T-helper 1 cell treated with Interleukin-12 subunit alpha and Interleukin-12 subunit beta and Interleukin-4 antibody, amounts not matched to agents 30 ng/mL and 1 ng/mL, for 36 hours (primary cell): Measurements from ENCODE around the gene KLHL40. TPM values are rescaled to one million over a fixed set of nuclear protein-coding genes. Genes with fewer than 3 reads are reported as not detected.

Source experiments
- intact Hi-C: fragments of 100-400 bp; cut with micrococcal nuclease; formaldehyde crosslinking; loops from one replicate; pipeline ENCODE4 v1.15.1; 2024
- total RNA-seq: library from RNA; stranded (reverse); gene quantifications from 2 replicates; pipeline ENCODE4 v1.2.3, GENCODE V29; 2022

Gene KLHL40
- total RNA-seq, 1 donor from 2014 or later, result not detected

DNA sequence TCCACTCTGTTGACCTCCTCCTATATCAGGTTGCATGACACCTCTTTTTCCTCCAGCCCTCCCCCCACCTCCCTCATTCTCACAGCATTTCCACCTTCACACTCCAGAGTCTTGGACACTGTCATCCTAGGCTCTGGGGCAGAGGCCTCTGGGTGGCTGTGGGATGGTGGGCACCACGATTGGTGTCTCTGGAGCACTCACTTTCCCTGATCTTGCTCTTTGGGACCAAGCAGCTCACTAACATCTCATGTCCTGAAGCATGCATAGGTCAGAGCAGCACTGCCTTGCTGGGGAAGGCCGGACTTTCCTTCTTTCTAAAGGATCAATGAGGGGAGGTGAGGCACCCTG lies 16.9 kb upstream of the KLHL40 start:
- intact Hi-C loops, result no loop called here

DNA sequence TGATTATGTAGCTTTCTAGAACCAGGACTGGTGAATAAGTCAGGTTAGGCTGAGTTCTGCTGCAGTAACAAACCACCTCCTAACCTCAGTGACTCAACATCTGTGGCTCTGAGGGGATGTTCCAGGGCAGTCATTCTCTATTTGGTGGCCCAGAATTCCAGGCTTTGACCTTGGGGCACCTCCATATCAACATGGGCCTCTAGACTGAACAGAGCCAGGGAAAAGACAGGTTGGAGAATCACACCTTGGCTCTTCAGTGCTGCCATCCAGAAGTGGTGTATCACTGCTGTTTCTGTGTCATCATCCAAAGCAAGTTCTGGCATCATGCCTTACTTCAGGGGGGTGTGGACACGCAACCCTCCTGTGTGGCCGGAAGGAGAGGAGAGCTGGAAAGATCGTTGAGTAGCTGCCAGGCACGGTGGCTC lies 16.5 kb upstream of the KLHL40 start:
- intact Hi-C loops, result no loop called here

DNA sequence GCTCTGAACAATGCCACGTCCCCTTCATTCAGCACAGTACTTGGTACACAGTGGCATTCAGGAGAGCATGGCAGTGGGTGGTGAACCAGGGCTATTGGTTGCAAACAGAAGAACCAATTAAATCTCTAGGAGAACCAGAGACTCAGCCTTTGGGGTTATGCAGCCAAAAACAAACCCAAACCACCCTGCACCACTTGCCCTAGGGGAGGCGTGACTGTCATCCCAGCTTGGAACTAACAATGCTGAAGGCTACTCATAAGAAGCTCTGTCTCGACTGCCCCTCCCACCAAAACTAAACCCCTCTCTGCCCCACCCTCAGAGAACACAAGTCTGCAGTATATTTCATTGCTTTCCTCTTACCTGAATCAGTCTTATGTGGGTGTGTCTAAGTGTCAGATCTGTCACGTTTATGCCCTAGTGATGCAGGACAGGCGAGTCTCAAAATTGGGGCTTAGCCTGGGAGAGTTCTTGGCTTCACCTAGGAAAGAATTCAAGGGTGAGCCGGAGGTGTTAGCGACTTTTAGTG lies 15.2 kb upstream of the KLHL40 start:
- intact Hi-C loops, result no loop called here

DNA sequence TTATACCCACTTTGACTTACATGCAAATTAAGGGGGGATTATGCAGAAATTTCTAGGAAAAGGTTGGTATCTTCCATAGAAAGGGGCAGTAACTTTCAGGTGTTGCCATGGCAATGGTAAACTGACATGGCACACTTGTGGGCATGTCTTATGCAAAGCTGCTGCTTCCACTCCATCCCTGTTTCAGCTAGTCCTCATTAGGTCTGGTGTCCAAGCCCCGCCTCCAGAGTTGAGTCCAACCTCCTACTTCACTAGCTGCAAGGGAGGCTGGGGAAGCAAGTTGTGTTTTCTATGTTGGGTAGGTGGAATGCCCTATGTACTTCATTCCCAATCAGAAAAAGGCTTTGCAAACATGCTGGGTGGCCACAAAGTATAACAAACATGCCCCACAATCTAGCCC lies 14.7 kb upstream of the KLHL40 start:
- intact Hi-C loops, result no loop called here

DNA sequence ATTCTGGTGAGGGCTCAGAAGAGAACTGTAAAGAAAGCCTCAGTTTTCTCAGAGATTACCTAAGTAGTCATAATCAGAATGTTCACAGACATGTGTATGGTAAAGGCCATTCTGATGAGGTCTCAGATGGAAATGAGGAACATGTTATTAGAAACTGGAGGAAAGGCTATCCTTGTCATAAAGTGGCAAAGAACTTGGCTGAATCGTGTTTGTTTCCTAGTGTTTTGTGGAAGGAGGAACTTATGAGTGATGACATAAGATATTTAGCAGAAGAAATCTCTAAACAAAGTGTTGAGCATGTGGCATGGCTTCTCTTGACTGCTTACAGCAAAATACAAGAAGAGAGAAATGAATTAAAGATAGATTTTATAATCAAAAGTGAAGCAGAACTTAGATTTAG lies 12.8 kb upstream of the KLHL40 start:
- intact Hi-C loops, result no loop called here

DNA sequence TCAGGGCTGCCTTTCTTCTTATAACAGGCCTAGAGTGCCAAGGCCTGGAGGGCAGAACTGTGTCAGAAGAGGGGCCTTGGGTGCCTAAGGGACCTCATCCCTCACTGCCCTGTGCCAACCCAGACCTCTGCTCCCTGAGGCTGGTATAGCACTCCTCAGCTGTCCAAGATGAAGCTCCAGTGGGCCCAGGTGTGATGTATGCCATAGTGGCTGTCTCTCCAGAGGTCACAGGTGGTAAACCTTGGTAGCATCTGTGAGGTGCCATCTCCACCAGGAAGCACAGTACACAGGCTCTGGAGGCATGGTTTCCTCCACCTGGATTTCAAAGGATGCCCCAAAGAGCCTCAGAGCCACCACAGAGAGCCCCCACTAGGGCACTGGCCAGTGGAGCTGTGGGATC lies 12.3 kb upstream of the KLHL40 start:
- intact Hi-C loops, result no loop called here

DNA sequence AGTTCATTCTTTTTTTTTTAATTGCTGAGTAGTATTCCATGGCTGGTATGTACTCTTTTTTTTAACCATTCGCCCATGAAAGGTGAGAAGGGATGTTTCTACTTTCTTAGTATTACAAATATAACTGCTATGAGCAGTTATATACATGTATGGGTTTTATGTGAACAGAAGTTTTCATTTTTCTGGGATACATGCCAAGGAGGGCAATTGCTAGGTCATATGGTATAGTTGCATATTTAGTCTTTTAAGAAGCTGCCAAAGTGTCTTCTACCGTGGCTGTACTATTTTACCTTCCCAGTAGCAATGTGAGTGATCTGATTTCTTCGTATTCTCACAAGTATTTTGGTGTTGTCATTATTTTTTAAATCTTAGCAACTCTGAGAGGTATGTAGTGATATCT lies 11.2 kb upstream of the KLHL40 start:
- intact Hi-C loops, result no loop called here

DNA sequence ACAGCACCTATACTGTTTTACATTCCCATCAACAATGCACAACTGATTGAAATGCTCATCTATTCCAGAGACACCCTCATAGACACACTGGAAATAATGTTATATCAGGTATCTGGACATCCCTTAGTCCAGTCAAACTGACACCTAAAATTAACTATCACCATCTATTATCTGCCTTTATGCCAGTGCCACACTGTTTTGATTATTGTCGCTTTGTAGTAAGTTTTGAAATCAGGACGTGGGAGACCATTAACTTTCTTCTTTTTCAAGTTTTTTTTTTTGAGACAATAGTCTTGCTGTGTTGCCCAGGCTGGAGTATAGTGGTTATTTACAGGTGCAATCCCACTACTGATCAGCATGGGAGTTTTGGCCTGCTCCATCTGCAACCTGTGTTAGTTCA lies 9.4 kb upstream of the KLHL40 start:
- intact Hi-C loops, result no loop called here

DNA sequence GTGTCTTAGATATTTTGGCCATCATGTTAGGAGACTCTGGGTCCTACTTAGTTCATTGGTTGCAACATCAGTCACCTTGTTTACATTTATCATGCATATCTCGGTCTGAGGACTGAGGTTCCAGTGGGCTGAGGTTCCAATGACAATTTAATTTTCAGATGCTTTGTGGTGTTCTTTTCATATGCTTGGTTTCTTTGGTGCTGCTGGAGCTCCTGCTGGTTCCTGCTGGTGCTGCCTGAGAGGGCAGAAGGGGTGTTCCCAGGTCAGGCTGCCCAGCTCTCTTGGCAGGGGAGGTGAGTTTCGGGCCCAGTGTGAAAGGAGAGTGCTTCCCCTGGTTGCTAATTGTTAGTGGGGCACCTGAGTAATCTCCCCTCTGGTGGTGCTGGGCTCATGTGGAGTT lies 6.9 kb upstream of the KLHL40 start:
- intact Hi-C loops, result no loop called here

DNA sequence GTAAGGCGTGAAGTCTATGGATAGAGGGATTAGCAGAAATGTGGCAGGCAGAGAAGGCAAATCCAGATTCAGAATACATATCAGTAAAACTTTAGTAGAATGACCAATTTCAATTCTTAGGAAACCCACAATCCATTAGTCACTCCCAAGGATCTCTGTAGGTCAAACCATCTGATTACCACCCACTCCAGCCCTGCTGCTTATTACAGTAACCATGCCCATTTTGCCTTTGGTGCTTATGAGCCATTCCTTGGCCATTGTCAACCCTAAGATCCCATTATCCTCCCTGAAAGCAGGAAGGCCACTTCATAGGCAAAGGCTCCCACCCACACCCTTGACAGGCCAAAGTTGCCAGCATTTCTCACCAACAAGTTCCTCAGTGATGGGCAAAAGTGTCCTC lies 5.1 kb upstream of the KLHL40 start:
- intact Hi-C loops, result no loop called here

DNA sequence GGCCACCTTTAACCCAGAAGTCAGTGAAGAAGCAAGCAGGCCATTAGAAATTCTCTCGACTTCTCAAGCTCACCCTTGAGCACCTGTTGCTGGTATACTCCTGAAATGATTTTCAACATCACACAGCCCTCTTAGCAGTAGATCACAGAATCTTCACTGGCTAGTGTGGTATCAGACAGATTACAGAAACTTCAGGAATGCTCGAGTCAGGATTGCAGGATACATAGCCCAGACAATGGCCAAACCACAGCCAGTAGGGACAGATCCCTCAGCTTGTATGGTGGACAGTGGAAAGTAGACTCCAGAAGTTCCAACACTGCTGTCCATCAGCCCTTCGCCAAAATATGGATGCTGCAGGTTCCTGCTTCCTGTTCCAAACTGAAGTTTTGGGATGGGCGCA lies 4.5 kb upstream of the KLHL40 start:
- intact Hi-C loops, result no loop called here

DNA sequence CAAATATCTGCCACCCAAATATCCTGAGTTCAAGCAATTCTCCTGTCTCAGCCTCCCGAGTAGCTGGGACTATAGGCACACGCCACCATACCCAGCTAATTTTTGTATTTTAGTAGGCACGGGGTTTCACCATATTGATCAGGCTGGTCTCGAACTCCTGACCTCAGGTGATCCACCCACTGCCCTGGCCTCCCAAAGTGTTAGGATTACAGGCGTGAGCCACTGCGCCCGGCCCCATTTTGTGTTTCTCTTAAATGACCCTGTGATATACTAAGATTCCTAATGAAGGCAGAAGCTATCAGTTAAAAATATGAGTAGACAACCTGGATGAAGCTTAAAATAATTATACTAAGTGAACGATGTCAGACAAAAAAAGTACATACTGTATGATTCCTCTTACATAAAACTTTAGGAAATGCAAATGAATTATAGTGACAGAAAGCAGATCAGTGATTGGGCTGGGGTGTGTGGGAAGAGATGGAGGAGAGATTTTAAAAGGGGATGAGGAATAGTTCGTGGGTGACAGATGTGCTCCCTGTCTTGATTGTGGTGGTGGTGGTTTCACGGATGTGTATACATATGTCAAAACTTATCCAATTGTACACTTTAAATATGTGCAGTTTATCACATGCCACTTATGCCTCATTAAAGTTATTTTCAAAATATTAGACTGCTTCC lies 3.8 kb upstream of the KLHL40 start:
- intact Hi-C loops, result no loop called here

DNA sequence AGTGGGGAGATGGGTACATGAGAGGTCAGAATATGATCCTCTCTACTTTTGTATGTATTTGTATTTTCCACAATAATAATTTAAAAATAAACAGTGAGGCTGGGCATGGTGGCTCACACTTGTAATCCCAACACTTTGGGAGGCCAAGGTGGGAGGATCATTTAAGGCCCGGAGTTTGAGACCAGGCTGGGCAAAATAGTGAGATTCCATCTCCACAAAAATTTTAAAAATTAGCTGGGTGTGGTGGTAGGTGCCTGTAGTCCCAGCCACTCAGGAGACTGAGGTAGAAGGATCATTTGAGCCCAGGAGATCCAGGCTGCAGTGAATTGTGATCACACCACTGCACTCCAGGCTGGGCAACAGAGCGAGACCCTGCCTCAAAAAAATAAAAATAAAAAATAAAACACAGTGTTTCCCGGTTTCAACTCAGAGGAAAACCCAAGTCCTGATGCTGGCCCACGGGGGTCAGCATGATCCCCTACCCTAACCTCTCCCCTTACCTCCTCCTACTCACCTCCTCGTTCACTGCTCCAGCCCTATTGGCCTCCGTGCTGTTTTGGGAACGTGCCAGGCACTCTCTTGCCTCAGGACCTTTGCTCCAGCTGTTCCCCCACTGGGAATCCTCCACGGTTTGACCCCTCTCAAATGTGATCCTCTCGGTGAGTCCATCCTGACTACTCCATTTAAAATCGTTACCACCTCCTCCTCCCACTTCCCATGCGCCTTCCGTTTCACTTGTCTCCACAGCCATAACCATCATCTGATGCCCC lies 2.9 kb upstream of the KLHL40 start:
- intact Hi-C loops, result no loop called here

DNA sequence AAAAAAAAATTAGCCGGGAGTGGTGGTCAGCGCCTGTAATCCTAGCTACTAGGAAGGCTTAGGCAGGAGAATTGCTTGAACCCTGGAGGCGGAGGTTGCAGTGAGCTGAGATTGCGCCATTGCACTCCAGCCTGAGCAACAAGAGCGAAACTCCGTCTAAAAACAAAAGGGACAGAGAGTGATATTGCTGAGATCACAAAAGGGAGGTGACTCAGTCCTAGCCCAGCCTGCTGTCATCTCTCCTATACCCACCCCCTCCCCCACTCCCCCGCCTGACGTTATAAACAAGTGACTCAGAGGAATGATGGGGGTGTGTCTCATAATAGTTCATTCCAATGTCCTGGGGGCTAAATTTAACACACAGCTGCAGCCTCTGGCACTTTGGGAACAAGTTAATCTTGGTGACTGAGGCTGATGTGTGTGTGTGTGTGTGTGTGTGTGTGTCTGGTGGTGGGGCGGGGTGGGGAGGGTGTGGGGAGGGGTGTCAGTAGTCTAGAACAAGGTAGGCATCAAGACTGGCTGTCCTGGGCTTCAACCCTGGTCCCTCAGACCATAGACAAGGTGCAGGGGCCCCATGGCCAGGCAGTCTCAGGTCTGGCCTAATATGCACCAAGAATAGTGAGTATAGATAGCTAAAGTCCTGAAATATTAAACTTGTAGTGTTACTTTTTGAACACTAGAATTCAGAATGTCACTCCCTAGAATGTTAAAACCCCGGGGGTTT lies 1.3 kb upstream of the KLHL40 start:
- intact Hi-C loops, result no loop called here

DNA sequence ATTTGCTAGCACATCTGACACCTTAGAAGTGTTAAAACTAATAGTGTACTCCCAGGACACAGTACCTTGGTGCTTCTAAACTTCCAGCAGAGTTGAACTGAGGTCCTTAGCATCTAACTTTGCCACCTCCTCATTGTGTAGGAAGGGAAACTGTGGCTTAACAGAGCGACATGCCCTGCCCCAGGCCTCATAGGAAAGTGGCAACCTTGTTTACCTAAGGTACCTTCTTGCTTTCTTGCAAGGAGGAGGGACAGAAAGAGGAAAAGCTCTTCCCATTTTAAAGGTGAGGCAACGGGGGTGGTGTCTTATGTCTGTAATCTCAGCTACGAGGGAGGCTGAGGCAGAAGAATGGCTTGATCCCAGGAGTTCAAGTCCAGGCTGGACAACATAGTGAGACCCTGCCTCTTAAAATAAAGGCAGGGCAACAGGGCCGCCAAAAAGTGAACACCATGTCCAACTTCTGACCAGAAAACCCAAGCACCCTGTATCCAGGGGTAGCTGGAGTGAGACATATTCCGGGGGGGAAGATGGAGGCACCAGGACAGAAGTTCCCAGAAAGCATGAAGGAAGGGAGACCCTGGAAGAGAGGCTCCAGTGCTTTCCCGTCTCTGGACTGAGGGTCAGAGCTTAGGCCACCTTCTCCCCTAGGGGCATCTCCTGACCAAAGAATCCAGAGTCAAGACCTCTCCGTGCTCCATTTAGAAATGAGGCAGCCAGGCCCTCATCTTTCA lies 540 bp upstream of the KLHL40 start:
- intact Hi-C loops, result no loop called here

DNA sequence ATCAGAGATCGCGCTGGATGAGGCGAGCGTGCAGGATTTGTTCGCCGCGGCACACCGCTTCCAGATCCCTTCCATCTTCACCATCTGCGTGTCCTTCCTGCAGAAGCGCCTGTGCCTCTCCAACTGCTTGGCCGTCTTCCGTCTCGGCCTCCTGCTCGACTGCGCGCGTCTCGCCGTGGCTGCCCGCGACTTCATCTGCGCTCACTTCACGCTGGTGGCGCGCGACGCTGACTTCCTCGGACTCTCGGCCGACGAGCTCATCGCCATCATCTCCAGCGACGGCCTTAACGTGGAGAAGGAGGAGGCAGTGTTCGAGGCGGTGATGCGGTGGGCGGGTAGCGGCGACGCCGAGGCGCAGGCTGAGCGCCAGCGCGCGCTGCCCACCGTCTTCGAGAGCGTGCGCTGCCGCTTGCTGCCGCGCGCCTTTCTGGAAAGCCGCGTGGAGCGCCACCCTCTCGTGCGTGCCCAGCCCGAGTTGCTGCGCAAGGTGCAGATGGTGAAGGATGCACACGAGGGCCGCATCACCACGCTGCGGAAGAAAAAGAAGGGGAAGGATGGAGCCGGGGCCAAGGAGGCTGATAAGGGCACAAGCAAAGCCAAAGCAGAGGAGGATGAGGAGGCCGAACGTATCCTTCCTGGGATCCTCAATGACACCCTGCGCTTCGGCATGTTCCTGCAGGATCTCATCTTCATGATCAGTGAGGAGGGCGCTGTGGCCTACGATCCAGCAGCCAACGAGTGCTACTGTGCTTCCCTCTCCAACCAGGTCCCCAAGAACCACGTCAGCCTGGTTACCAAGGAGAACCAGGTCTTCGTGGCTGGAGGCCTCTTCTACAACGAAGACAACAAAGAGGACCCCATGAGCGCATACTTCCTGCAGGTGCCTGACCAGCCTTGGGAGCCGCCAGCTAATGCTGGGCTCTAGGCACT lies 819 bp downstream of the KLHL40 start:
- intact Hi-C loops, result no loop called here

DNA sequence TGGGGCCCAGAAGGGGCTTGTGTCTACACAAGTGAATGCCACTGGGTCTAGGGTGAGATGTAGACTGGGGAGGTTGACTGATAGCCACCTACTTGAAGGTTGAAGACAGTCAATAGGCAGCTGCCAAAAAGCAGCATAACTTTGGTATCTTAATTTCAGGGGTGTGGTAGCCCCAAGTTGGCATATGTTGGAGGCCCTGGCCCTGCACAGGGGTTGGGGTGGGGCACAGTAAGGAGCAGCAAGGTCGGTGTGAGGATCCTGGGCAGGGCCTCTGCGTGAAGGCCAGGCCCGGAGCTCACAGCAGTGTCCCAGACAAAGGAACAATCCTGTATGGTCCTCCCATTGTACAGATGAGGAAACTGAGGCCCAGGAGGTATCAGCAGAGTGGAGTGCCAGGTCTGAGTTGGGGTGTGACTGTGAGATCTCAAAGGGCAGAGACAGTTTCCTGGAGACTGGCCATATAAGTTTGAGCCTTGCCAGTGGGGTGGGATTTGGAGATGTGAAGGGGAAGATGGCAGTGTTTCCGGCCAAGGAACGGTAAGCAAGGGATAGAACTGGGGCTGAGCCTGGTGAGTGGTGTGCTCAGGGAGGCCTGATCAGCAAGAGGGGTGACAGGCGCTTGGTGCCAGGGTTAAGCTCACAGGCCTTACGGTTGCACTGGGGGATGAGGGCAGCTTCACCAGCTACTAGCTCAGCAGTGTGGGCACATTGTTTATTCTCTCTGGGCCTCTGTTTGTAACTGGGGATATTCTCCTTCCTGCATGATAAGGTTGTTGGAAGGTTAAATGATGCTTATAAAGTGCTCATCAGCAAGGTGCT lies 1.7 kb downstream of the KLHL40 start:
- intact Hi-C loops, result no loop called here

DNA sequence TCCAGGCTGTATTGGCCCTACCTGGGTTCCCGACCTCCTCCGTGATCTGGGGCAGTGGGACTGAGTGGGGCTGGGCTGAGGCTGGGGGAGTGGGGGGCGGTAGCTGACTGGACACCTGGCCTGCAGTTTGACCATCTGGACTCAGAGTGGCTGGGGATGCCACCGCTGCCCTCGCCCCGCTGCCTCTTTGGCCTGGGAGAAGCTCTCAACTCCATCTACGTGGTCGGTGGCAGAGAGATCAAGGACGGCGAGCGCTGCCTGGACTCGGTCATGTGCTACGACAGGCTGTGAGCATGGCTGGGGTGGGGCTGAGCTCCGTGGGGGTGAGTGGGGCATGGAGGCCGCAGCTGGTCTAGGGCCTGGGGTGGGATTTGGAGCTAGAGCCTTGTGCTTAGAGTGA lies 2.7 kb downstream of the KLHL40 start:
- intact Hi-C loops, result no loop called here

DNA sequence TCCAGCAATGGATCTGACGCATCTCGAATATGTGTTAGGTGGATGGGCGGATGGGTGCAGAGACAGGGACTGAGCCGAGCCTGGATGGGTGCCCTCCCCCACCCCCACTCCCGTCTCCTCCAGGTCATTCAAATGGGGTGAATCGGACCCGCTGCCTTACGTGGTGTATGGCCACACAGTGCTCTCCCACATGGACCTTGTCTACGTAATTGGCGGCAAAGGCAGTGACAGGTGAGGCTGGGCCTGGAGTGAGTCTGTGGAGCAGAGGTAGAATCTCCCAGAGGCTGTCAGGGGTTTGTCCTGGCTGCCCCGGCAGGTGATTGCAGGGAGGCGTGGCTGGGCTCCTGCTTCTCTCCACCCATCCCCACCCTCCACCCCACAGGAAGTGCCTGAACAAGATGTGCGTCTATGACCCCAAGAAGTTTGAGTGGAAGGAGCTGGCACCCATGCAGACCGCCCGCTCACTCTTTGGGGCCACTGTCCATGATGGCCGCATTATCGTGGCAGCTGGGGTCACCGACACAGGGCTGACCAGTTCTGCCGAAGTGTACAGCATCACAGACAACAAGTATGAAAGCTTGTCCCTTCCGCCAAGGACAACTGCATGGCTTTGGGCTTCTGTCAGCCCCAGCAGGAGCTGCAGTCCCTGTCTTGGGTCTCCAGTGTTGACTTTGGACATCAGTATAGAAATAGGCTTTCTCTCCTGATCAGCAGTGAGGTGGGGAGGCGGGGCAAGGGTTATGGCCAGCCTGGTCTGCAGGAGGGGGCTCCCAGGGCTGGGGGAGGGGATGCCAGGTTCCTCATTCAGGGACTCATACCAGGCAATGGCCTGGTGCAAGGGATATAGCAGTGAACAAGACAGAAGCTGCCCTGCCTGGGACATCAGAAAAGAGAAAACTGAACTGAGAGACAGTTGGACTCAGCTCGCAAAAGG lies 3.4 kb downstream of the KLHL40 start:
- intact Hi-C loops, result no loop called here
